ENCODE measurements around the gene NSG1. TPM values are rescaled to one million over a fixed set of nuclear protein-coding genes. Genes with fewer than 3 reads are reported as not detected.

The NSG1 gene
- total RNA-seq, 4 donors from 2014 or later: 0.44 to 6.5 (median 3.6) TPM

GRCh38 chr4:4436244-4436823, 49.4 kb downstream of the NSG1 start:
- no peaks in the 10 kb centered on the region for H3K4me1 ChIP-seq
- DNase-seq (ENCODE audit: low spot score in 2 of 2): no peak
- H3K9me3 ChIP-seq: no peaks in the 10 kb centered on the region
- H3K27ac ChIP-seq: no peak overlapping the region
- WGBS, 2 donors: 90 to 95% methylated on average over 2 of the region's 2 CpGs
- no peak overlapping the region for H3K4me3 ChIP-seq
- TF ChIP-seq, protein P1, sequence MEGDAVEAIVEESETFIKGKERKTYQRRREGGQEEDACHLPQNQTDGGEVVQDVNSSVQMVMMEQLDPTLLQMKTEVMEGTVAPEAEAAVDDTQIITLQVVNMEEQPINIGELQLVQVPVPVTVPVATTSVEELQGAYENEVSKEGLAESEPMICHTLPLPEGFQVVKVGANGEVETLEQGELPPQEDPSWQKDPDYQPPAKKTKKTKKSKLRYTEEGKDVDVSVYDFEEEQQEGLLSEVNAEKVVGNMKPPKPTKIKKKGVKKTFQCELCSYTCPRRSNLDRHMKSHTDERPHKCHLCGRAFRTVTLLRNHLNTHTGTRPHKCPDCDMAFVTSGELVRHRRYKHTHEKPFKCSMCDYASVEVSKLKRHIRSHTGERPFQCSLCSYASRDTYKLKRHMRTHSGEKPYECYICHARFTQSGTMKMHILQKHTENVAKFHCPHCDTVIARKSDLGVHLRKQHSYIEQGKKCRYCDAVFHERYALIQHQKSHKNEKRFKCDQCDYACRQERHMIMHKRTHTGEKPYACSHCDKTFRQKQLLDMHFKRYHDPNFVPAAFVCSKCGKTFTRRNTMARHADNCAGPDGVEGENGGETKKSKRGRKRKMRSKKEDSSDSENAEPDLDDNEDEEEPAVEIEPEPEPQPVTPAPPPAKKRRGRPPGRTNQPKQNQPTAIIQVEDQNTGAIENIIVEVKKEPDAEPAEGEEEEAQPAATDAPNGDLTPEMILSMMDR (IDR thresholded peaks at IDR 0.05): no peak
- TF ChIP-seq POLR2A (IDR thresholded peaks at IDR 0.05) (no peak), EP300 (IDR thresholded peaks at IDR 0.05) (no peak)
- H3K36me3 ChIP-seq: peaks cover 0 to 65% (median 0%) of the 10 kb centered on the region in 3 donors
- H3K27me3 ChIP-seq: no peaks in the 10 kb centered on the region

GRCh38 chr4:4437798-4438470, 51.0 kb downstream of the NSG1 start:
- 94 to 96% methylated on average over 12 to 13 of the region's 13 CpGs for WGBS, 2 donors
- no peaks in the 10 kb centered on the region for H3K27me3 ChIP-seq
- TF ChIP-seq, protein P1 (IDR thresholded peaks at IDR 0.05): no peak
- TF ChIP-seq POLR2A (IDR thresholded peaks at IDR 0.05) (no peak), EP300 (IDR thresholded peaks at IDR 0.05) (no peak)
- no peak for DNase-seq (ENCODE audit: low spot score in 2 of 2)
- H3K36me3 ChIP-seq: peaks cover 0 to 56% (median 0%) of the 10 kb centered on the region in 3 donors
- H3K4me3 ChIP-seq: no peak overlapping the region
- H3K4me1 ChIP-seq: no peaks in the 10 kb centered on the region
- no peak overlapping the region for H3K27ac ChIP-seq
- H3K9me3 ChIP-seq: no peaks in the 10 kb centered on the region

DNA sequence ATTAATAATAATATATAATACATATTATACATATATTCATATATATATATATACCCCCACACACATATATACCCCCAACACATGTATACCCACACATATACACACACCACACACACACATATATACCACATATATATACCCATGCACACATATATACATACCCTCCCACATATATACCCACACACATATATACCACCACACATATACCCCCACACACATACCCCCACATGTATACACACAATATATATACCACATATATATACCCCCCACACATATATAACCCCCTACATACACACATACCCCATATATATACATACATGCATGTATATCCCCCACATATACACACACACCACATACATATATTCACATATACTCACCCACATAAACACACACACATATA, 52.0 kb downstream of the NSG1 start:
- H3K27me3 ChIP-seq: no peaks in the 10 kb centered on the region
- no peak for DNase-seq (ENCODE audit: low spot score in 2 of 2)
- H3K36me3 ChIP-seq: peaks cover 0 to 46% (median 0%) of the 10 kb centered on the region in 3 donors
- H3K4me1 ChIP-seq: peaks cover 0 to 6% (median 0%) of the 10 kb centered on the region in 4 donors
- no peak for TF ChIP-seq POLR2A (IDR thresholded peaks at IDR 0.05)
- TF ChIP-seq, protein P1 (IDR thresholded peaks at IDR 0.05): no peak
- no peak for TF ChIP-seq EP300 (IDR thresholded peaks at IDR 0.05)
- no peak overlapping the region for H3K4me3 ChIP-seq
- H3K9me3 ChIP-seq: no peaks in the 10 kb centered on the region
- no peak overlapping the region for H3K27ac ChIP-seq

DNA sequence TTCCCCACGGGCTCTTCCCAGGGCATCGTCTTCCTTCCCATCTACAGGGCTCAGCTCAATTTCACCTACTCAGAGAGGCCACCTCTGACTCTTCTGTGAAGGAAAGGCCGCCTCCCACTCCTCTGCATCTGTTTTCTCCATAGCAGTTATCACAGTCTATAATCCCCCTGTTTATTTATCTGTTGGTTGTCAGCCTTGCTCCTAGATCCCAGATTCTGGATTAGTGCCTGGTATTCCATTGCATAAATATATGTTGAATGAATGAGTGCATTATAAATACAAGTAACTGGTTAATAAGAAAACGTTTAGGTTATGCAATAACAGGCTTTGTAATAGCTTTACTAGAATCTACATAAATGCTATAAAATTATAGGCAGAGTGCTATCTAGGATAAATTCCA, 52.9 kb downstream of the NSG1 start:
- H3K27me3 ChIP-seq: no peaks in the 10 kb centered on the region
- H3K27ac ChIP-seq: no peak overlapping the region
- peaks cover 0 to 6% (median 0%) of the 10 kb centered on the region in 4 donors for H3K4me1 ChIP-seq
- no peak overlapping the region for H3K4me3 ChIP-seq
- TF ChIP-seq EP300 (IDR thresholded peaks at IDR 0.05): no peak
- TF ChIP-seq POLR2A (IDR thresholded peaks at IDR 0.05): no peak
- TF ChIP-seq, protein P1 (IDR thresholded peaks at IDR 0.05): no peak
- no peaks in the 10 kb centered on the region for H3K9me3 ChIP-seq
- H3K36me3 ChIP-seq: peaks cover 0 to 40% (median 0%) of the 10 kb centered on the region in 3 donors
- 63 to 71% methylated on average over 4 of the region's 4 CpGs for WGBS, 2 donors
- no peak for DNase-seq (ENCODE audit: low spot score in 2 of 2)

DNA sequence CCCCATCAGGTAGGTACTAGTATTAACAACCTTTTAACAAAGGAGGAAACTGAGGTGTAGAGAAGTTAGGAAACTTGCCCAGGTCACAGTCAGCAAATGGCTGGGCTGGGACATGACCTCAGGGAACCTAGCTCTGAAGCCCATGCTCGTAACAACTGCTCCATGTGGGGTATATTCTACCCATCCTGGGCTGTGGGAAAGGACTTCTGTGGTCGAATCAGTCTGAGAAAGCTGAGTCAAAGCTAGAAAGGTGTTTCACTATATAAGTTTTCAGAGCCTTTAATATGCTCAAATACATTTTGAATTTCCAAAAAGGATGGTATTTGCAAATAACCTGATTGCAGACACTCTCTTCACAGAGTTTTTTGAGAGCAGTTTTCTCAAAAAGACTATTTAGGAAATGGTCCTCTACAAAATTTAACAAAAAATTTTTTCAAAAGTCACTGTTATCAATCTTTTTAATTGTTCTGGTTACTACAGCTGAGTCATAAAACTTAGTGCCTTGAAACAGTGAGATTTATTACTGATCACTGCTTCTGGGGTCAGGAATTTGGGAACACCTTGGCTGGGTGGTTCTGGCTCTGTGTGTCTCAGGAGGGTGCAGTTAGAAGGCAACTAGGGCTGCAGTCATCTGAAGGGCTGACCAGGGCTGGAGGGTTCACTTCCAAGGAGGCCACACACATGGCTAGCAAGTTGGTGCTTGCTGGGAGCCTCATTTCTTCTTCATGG, 53.6 kb downstream of the NSG1 start:
- no peak for DNase-seq (ENCODE audit: low spot score in 2 of 2)
- 79 to 89% methylated on average over 2 of the region's 2 CpGs for WGBS, 2 donors
- no peaks in the 10 kb centered on the region for H3K9me3 ChIP-seq
- peaks cover 0 to 33% (median 0%) of the 10 kb centered on the region in 3 donors for H3K36me3 ChIP-seq
- H3K27me3 ChIP-seq: no peaks in the 10 kb centered on the region
- TF ChIP-seq, protein P1 (IDR thresholded peaks at IDR 0.05): no peak
- TF ChIP-seq EP300 (IDR thresholded peaks at IDR 0.05) (no peak), POLR2A (IDR thresholded peaks at IDR 0.05) (no peak)
- no peak overlapping the region for H3K4me3 ChIP-seq
- H3K4me1 ChIP-seq: peaks cover 0 to 6% (median 0%) of the 10 kb centered on the region in 4 donors
- no peak overlapping the region for H3K27ac ChIP-seq
